GM06990 (cell line): ENCODE data around the gene NUP85.

Source experiments
- DNase-seq: peaks from one replicate; pipeline ENCODE4 v3.0.0-alpha.2; 2011; ENCODE audit not compliant: insufficient read length; ENCODE audit errors: extremely low read depth
- H3K27me3 ChIP-seq: replicated peaks from 2 replicates; pipeline ENCODE4 v1.6.0; 2011; ENCODE audit warnings: low read length; ENCODE audit not compliant: control insufficient read depth, insufficient read depth
- H3K36me3 ChIP-seq: 2 replicates; pipeline ENCODE4 v1.5.1; 2011; ENCODE audit warnings: low read length; ENCODE audit not compliant: control insufficient read depth, insufficient read depth
- H3K4me3 ChIP-seq: replicated peaks from 2 replicates; pipeline ENCODE4 v1.5.1; 2011; ENCODE audit warnings: low read depth, mild to moderate bottlenecking, control low read depth, low read length
- CTCF ChIP-seq: IDR thresholded peaks from 2 replicates; pipeline ENCODE4 v1.5.1; 2011; ENCODE audit warnings: low read length, control low read depth, mild to moderate bottlenecking, inconsistent platforms; ENCODE audit not compliant: insufficient read depth, poor library complexity, severe bottlenecking

Gene NUP85

DNA sequence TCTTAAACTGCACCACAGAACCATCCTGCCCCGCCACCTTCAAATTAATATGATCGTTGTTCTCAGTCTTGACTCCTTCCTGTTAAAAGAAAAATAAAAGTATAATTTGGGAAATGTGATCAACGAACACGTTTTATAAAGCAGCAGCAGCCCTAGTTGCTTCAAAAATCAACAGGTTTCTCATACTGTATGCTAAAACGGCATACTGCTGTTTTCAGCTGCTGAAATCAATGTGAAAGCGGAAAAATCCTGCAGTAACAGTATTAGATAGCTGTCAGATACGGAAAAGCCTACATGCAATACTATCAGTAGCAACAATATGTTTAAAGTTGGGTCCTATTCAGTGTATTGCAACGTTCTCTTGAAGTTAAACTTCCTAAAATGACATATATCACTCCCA is 24.4 kb upstream of the NUP85 start:
- no peak for DNase-seq
- TF ChIP-seq CTCF = no peak
- Histone ChIP-seq H3K4me3 (peak overlapping the region; percentile 92), H3K36me3 (peaks cover 9% of the 10 kb centered on the region), H3K27me3 (no peaks in the 10 kb centered on the region)

- H3K27me3 ChIP-seq = no peaks in the 10 kb centered on the region
- peak overlapping the region; percentile 92 for H3K4me3 ChIP-seq
- peaks cover 7% of the 10 kb centered on the region for H3K36me3 ChIP-seq
- TF ChIP-seq CTCF = no peak
- DNase-seq = peak; percentile 26
Observed at GRCh38 chr17:75181608-75182318, 23.7 kb upstream of the NUP85 start.

GRCh38 chr17:75182319-75182568 is 23.2 kb upstream of the NUP85 start:
- Histone ChIP-seq H3K27me3 (no peaks in the 10 kb centered on the region), H3K4me3 (peak overlapping the region; percentile 92), H3K36me3 (peaks cover 7% of the 10 kb centered on the region)
- DNase-seq = no peak
- TF ChIP-seq CTCF = no peak

DNA sequence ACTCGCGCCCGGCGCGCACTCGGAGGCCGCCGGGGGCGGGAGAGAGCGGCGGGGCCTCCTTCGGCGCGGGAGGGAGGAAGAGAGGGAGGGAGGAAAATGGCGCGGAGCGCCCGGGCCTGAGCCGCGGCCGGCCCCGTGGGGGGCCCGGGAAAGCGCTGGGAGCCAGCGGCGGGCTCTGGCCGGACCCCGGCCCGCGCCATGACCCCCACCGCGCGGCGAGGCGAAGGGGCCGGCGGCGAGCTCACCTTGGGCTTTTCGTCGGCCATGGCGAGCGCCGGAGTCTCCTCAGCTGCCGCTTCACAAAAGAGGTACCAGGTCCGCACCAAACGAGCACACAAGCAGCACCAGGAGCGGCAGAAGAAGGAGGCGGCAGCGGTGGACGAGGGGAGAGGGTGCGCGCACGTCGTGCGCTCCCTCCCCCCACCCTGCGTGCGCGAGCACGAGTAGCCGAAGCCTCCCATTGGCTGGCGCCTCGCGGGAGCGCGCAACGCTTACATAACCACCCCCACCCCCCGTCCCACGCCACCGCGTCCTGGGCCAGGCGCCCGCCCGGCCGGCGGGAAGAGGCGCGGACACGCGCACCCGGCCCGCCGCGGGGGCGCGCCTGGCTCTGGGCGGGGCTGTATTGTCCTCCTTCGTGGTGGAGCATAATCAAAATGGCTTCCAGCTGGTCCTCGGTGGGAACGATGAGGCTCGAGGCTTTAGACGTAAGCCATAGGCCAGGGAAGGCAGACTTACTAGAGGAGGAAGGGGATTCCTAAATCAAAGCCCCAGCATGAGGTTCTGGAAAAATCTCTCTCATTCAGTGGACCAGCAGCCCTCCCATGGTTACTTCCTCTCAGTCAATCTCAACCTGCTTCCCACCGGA is 22.7 kb upstream of the NUP85 start, which contains the start of gene SUMO2:
Gene SUMO2, minus strand, starts transcription at position 391 of the 868 bp plus-strand sequence. Its CDS starts 125 bp downstream, at position 266.
- peak; percentile 7 for TF ChIP-seq CTCF
- Histone ChIP-seq H3K4me3 (peak within 1 kb of the TSS; percentile 92), H3K36me3 (peaks cover 7% of the 10 kb centered on the region), H3K27me3 (no peaks in the 10 kb centered on the region)
- DNase-seq = peak; percentile 99

DNA sequence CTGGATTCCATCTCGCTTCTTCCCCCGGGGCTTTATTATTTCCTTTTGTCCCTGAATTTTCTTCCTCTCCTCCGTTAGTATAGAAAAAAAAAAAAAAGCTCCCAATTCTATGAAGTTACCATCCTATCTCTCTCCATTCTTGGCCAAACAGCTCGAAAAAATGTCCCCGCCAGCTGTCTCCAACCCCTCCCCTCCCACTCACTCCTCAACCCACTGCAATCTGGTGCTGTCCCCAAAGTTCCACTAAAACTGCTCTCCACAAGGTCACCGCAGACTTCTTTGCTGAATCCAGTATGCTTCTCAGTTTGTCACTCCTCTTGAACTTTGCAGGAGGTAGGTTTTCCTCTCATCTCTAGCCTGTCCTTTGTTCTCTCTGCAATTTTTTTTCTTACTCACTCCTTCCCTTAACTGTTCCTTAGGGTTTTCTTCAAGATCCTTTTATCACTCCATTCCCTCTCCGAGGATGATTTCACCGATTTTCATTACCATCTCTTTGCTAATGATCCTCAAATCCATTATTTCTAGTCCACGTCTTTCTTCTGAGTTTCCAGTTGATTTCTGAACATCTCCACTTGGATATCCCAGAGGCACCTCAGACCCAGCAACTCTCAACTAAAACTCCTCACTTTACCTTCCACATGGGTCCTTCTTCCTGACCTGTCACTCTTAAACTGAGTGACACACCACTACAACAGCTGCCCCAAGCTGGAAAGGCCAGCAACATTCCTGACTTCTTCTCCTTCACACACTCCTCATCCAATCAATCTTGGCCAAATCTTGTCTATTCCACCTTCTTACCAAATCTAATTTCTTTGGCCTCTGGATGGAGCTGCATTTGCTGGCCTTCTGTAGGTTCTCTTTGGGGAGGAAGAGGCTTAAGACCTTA is 21.2 kb upstream of the NUP85 start:
- DNase-seq = no peak
- peaks cover 2% of the 10 kb centered on the region for H3K36me3 ChIP-seq
- no peaks in the 10 kb centered on the region for H3K27me3 ChIP-seq
- H3K4me3 ChIP-seq = no peak overlapping the region
- TF ChIP-seq CTCF = no peak
